HG03354 (cell line): ENCODE measurements around the gene GTF2H4.
"Not testable (repeated sequence)": the region's sequence is repeated elsewhere in the genome, so short reads cannot be mapped to it uniquely, and the experiment has no call there.

Experiments
- ATAC-seq: cut with Tn5 transposase; IDR thresholded peaks from one replicate; pipeline ENCODE4 v1.9.1; 2021; ENCODE audit warnings: mild to moderate bottlenecking; ENCODE audit not compliant: unreplicated experiment, poor library complexity, severe bottlenecking

GTF2H4 gene

GRCh38 chr6:30893666-30894065, 14.3 kb upstream of the GTF2H4 start:
- no peak for ATAC-seq

- ATAC-seq, result no peak
Observed at GRCh38 chr6:30894381-30894780, 13.6 kb upstream of the GTF2H4 start.

GRCh38 chr6:30894935-30895334, 13.1 kb upstream of the GTF2H4 start:
- no peak for ATAC-seq

- no peak for ATAC-seq
Observed at GRCh38 chr6:30895343-30895742, 12.7 kb upstream of the GTF2H4 start.

GRCh38 chr6:30896541-30896940, 11.5 kb upstream of the GTF2H4 start:
- ATAC-seq, result no peak

GRCh38 chr6:30897882-30898281, 10.1 kb upstream of the GTF2H4 start:
- no peak for ATAC-seq

- no peak for ATAC-seq
Observed at GRCh38 chr6:30898750-30899360, 9.2 kb upstream of the GTF2H4 start.

GRCh38 chr6:30900863-30901417, 7.1 kb upstream of the GTF2H4 start:
- ATAC-seq, result no peak

- no peak for ATAC-seq
Observed at GRCh38 chr6:30901436-30901835, 6.6 kb upstream of the GTF2H4 start.

- ATAC-seq, result not testable (repeated sequence)
Observed at GRCh38 chr6:30902196-30902595, 5.8 kb upstream of the GTF2H4 start.

GRCh38 chr6:30902709-30903108, 5.3 kb upstream of the GTF2H4 start:
- no peak for ATAC-seq

GRCh38 chr6:30903236-30903635, 4.8 kb upstream of the GTF2H4 start:
- ATAC-seq, result no peak

- not testable (repeated sequence) for ATAC-seq
Observed at GRCh38 chr6:30907290-30907757, 683 bp upstream of the GTF2H4 start.

- no peak for ATAC-seq
Observed at GRCh38 chr6:30908700-30909099, 693 bp downstream of the GTF2H4 start.

- not testable (repeated sequence) for ATAC-seq
Observed at GRCh38 chr6:30910473-30910872, 2.5 kb downstream of the GTF2H4 start.

- no peak for ATAC-seq
Observed at GRCh38 chr6:30912746-30913520, 4.9 kb downstream of the GTF2H4 start.

- ATAC-seq, result no peak
Observed at GRCh38 chr6:30913721-30914075, 5.7 kb downstream of the GTF2H4 start.

- ATAC-seq, result peak; percentile 76
Observed at GRCh38 chr6:30914076-30914853, 6.3 kb downstream of the GTF2H4 start, which contains the start of gene VARS2. Gene VARS2, plus strand, starts transcription at chr6:30914238. Its CDS starts 599 bp downstream, at chr6:30914837.

GRCh38 chr6:30914854-30915590, 7.0 kb downstream of the GTF2H4 start:
- no peak for ATAC-seq

- ATAC-seq, result no peak
Observed at GRCh38 chr6:30915591-30915946, 7.6 kb downstream of the GTF2H4 start.
